Erythroblast (primary cell): ENCODE measurements around the gene NDNF.

ENCODE experiments used
- GATA1 ChIP-seq: IDR thresholded peaks from 2 replicates; pipeline ENCODE4 v1.6.1; 2011; ENCODE audit warnings: low read depth, mild to moderate bottlenecking, control low read depth, low read length, moderate library complexity
- POLR2A ChIP-seq: IDR thresholded peaks from 2 replicates; pipeline ENCODE4 v1.6.1; 2011; ENCODE audit warnings: mild to moderate bottlenecking, low read length

GRCh38 chr4:121118344-121118743, 46.0 kb upstream of the NDNF start:
- TF ChIP-seq POLR2A = no peak
- TF ChIP-seq GATA1 = no peak
